Uterus (tissue), 4 donors: Measurements from ENCODE around the gene RENBP. TPM values are rescaled to one million over a fixed set of nuclear protein-coding genes. Genes with fewer than 3 reads are reported as not detected.
A peak's percentile ranks its signal among the peaks of the same experiment; 100 is the strongest.

Experiments
- DNase-seq, 2 donors: peaks; one replicate each; pipeline ENCODE4 v3.0.0-alpha.2; 2019 to 2020
- H3K27ac ChIP-seq, 2 donors: fragments of 200-600 bp; sonication (generic); 1 replicate in 1 of 2; 2 replicates in 1 of 2; pipeline ENCODE4 v1.5.1; 2016 to 2018
- H3K27me3 ChIP-seq, 2 donors: fragments of 200-600 bp; sonication (generic); one replicate each; pipeline ENCODE4 v1.5.1; 2018 to 2019; ENCODE audit warnings: control low read depth in 1 of 2
- H3K36me3 ChIP-seq, 2 donors: fragments of 200-600 bp; sonication (generic); one replicate each; pipeline ENCODE4 v1.5.1; 2019; ENCODE audit warnings: control low read depth in 1 of 2
- H3K4me1 ChIP-seq, 2 donors: fragments of 200-600 bp; sonication (generic); one replicate each; pipeline ENCODE4 v1.5.1; 2018 to 2019; ENCODE audit warnings: control low read depth in 1 of 2
- H3K4me3 ChIP-seq, 2 donors: fragments of 200-600 bp; sonication (generic); 1 replicate in 1 of 2; 2 replicates in 1 of 2; pipeline ENCODE4 v1.5.1; 2018 to 2019; ENCODE audit warnings: mild to moderate bottlenecking in 1 of 2
- H3K9me3 ChIP-seq, 2 donors: fragments of 200-600 bp; sonication (generic); one replicate each; pipeline ENCODE4 v1.5.1; 2019; ENCODE audit warnings: control low read depth in 1 of 2
- CTCF ChIP-seq, 4 experiments: fragments of 200-600 bp in 2 of 4; fragments of 450-650 bp in 2 of 4; sonication (generic) in 2 of 4; IDR thresholded peaks; one replicate each; pipeline ENCODE4 v1.5.1; 2016 to 2019; ENCODE audit warnings: antibody characterized with exemption in 4 of 4, mild to moderate bottlenecking in 2 of 4, moderate library complexity in 1 of 4
- POLR2A ChIP-seq, 2 donors: fragments of 450-650 bp; IDR thresholded peaks; one replicate each; pipeline ENCODE4 v1.6.1; 2016; ENCODE audit warnings: antibody characterized with exemption in 2 of 2, mild to moderate bottlenecking in 1 of 2, moderate library complexity in 1 of 2
- intact Hi-C: fragments of 100-400 bp; cut with DNase I; formaldehyde crosslinking; loops from one replicate; pipeline ENCODE4 v1.15.1; 2023; ENCODE audit warnings: low total_unique reads
- total RNA-seq, 4 donors: library from RNA; depleted of rRNA in 3 of 4; stranded (reverse); fragments of >200 nt in 3 of 4; gene quantifications; one replicate each; pipeline versions ENCODE4 v1.1.0 to v1.2.4, GENCODE V29; 2014 to 2023
- donor health status: DM: yes; HTN: yes; CAD: no.

Gene RENBP
- total RNA-seq, 4 donors from 2014 or later: 0.77 to 5.9 (median 2.6) TPM

GRCh38 chrX:153967536-153968224, 23.2 kb upstream of the RENBP start:
- Histone ChIP-seq H3K27ac (peak overlapping the region; percentile 8 to 99), H3K4me3 (no peak overlapping the region), H3K36me3 (no peaks in the 10 kb centered on the region), H3K4me1 (no peaks in the 10 kb centered on the region), H3K27me3 (no peaks in the 10 kb centered on the region), H3K9me3 (no peaks in the 10 kb centered on the region)
- DNase-seq: no peak
- TF ChIP-seq POLR2A (IDR thresholded peaks at IDR 0.05): no peak
- no peak for TF ChIP-seq CTCF (IDR thresholded peaks at IDR 0.05)
- intact Hi-C loops: no loop called here

- Histone ChIP-seq H3K27me3 (no peaks in the 10 kb centered on the region), H3K36me3 (no peaks in the 10 kb centered on the region), H3K9me3 (no peaks in the 10 kb centered on the region), H3K27ac (peak overlapping the region; percentile 8 to 21), H3K4me1 (no peaks in the 10 kb centered on the region), H3K4me3 (no peak overlapping the region)
- intact Hi-C loops: no loop called here
- no peak for DNase-seq
- TF ChIP-seq POLR2A (IDR thresholded peaks at IDR 0.05): no peak
- TF ChIP-seq CTCF (IDR thresholded peaks at IDR 0.05): no peak
Observed at GRCh38 chrX:153966841-153967535, 22.5 kb upstream of the RENBP start.

GRCh38 chrX:153966283-153966688, 21.8 kb upstream of the RENBP start:
- Histone ChIP-seq H3K4me3 (no peak overlapping the region), H3K27ac (peak overlapping the region in 1 of 2 donors; percentile 21), H3K27me3 (no peaks in the 10 kb centered on the region), H3K36me3 (no peaks in the 10 kb centered on the region), H3K9me3 (no peaks in the 10 kb centered on the region), H3K4me1 (no peaks in the 10 kb centered on the region)
- intact Hi-C loops: no loop called here
- peak in 1 of 2 donors; percentile 39 for DNase-seq
- TF ChIP-seq CTCF (IDR thresholded peaks at IDR 0.05): no peak
- no peak for TF ChIP-seq POLR2A (IDR thresholded peaks at IDR 0.05)

GRCh38 chrX:153965406-153965805, 21.0 kb upstream of the RENBP start:
- H3K9me3 ChIP-seq: no peaks in the 10 kb centered on the region
- H3K4me1 ChIP-seq: no peaks in the 10 kb centered on the region
- no peak for DNase-seq
- H3K27me3 ChIP-seq: no peaks in the 10 kb centered on the region
- no peaks in the 10 kb centered on the region for H3K36me3 ChIP-seq
- intact Hi-C loops: no loop called here
- no peak overlapping the region for H3K4me3 ChIP-seq
- no peak overlapping the region for H3K27ac ChIP-seq
- TF ChIP-seq CTCF (IDR thresholded peaks at IDR 0.05) (no peak), POLR2A (IDR thresholded peaks at IDR 0.05) (no peak)

GRCh38 chrX:153964105-153964504, 19.7 kb upstream of the RENBP start:
- Histone ChIP-seq H3K9me3 (no peaks in the 10 kb centered on the region), H3K4me3 (no peak overlapping the region), H3K36me3 (no peaks in the 10 kb centered on the region), H3K27ac (no peak overlapping the region), H3K4me1 (no peaks in the 10 kb centered on the region), H3K27me3 (no peaks in the 10 kb centered on the region)
- no peak for DNase-seq
- intact Hi-C loops: no loop called here
- TF ChIP-seq POLR2A (IDR thresholded peaks at IDR 0.05) (no peak), CTCF (IDR thresholded peaks at IDR 0.05) (no peak)
